HepG2 (cell line): ENCODE data around the gene LRBA.

ENCODE experiments used
- ARNT ChIP-seq: fragments of 450-650 bp; IDR thresholded peaks from 2 replicates; pipeline ENCODE4 v1.6.1; 2017
- CEBPZ ChIP-seq: IDR thresholded peaks from 2 replicates; pipeline ENCODE4 v1.6.1; 2012; ENCODE audit warnings: low read length, improper control_type of control experiment
- CHCHD3 ChIP-seq: sonication (generic); formaldehyde crosslinking; IDR thresholded peaks from 2 replicates; pipeline ENCODE4 v1.8.0; 2022; ENCODE audit warnings: mild to moderate bottlenecking, missing genetic modification reagents, moderate library complexity
- CTCF ChIP-seq: sonication (generic); formaldehyde crosslinking; IDR thresholded peaks from 2 replicates; pipeline ENCODE4 v1.5.0; 2020; ENCODE audit warnings: mild to moderate bottlenecking, missing genetic modification reagents, moderate library complexity
- EHMT2 ChIP-seq: fragments of 200-600 bp; sonication (generic); IDR thresholded peaks from 2 replicates; pipeline ENCODE4 v1.7.0; 2017; ENCODE audit warnings: antibody characterized with exemption, low read depth, low read length, borderline replicate concordance
- KDM4B ChIP-seq: sonication (generic); formaldehyde crosslinking; IDR thresholded peaks from 2 replicates; pipeline ENCODE4 v1.4.0; 2020; ENCODE audit warnings: missing genetic modification reagents
- KLF6 ChIP-seq: IDR thresholded peaks from 2 replicates; pipeline ENCODE4 v1.8.0; 2016; ENCODE audit warnings: missing biosample characterization, missing genetic modification reagents
- MAX ChIP-seq: IDR thresholded peaks from 2 replicates; pipeline ENCODE4 v1.6.1; 2012; ENCODE audit warnings: inconsistent platforms
- MEIS2 ChIP-seq: sonication (generic); formaldehyde crosslinking; IDR thresholded peaks from 2 replicates; pipeline ENCODE4 v1.9.0; 2021; ENCODE audit warnings: mild to moderate bottlenecking, missing genetic modification reagents
- POLR2AphosphoS5 ChIP-seq: IDR thresholded peaks from 2 replicates; pipeline ENCODE4 v1.6.1; 2012; ENCODE audit warnings: low read depth, low read length
- POLR2G ChIP-seq: fragments of 200-400 bp; formaldehyde crosslinking; IDR thresholded peaks from 2 replicates; pipeline ENCODE4 v1.6.1; 2018; ENCODE audit warnings: mild to moderate bottlenecking, low read depth, low read length, moderate library complexity
- REST ChIP-seq, 2 experiments: IDR thresholded peaks; 2 replicates each; pipeline ENCODE4 v1.6.1; 2011 to 2012; ENCODE audit warnings: low read length in 2 of 2, borderline replicate concordance in 1 of 2, low read depth in 1 of 2, mild to moderate bottlenecking in 1 of 2, moderate library complexity in 1 of 2
- YY1 ChIP-seq: IDR thresholded peaks from 2 replicates; pipeline ENCODE4 v1.6.1; 2011; ENCODE audit warnings: low read length, low read depth, moderate library complexity, mild to moderate bottlenecking; ENCODE audit not compliant: insufficient read depth, insufficient replicate concordance
- ZNF282 ChIP-seq: fragments of 450-650 bp; IDR thresholded peaks from 2 replicates; pipeline ENCODE4 v1.6.1; 2018; ENCODE audit not compliant: partially characterized antibody

GRCh38 chr4:150805183-150806025 lies 209.7 kb downstream of the LRBA start:
- TF ChIP-seq MAX (no peak), POLR2AphosphoS5 (no peak), KDM4B (CRISPR knock-in tag) (no peak), CHCHD3 (CRISPR knock-in tag) (no peak), ARNT (no peak), KLF6 (CRISPR knock-in tag) (no peak), EHMT2 (no peak), YY1 (no peak), CTCF (CRISPR knock-in tag) (no peak), CEBPZ (no peak), POLR2G (no peak), MEIS2 (CRISPR knock-in tag) (no peak), REST (IDR thresholded peaks at IDR 0.05; ENCODE audit: borderline replicate concordance in 1 of 2, low read depth in 1 of 2, low read length in 2 of 2) (no peak), ZNF282 (no peak)
